HCT116 (cell line): ENCODE measurements around the gene CSAG2. TPM values are rescaled to one million over a fixed set of nuclear protein-coding genes. Genes with fewer than 3 reads are reported as not detected.

Experiments used
- ATAC-seq: fragments of 200-7000 bp; cut with Tn5 transposase; 2 replicates; pipeline ENCODE4 v1.9.1; 2020; ENCODE audit warnings: mild to moderate bottlenecking, moderate library complexity
- BruUV-seq: library from RNA; stranded (reverse); fragments of 400-500 nt; replicated peaks from 2 replicates; lab custom pipeline; 2021; lab: Mats Ljungman, UMichigan
- CTCF ChIA-PET: fragments of 300-600 bp; sonication (Branson Sonifier 250); formaldehyde crosslinking; loops from one replicate; lab custom pipeline; 2021; ENCODE audit warnings: antibody characterized with exemption; lab: Charles Lee
- POLR2A ChIA-PET: fragments of 300-600, 350-600 bp; sonication (Branson Sonifier 250); formaldehyde crosslinking; loops from one replicate; lab custom pipeline; 2021; ENCODE audit warnings: antibody characterized with exemption; lab: Charles Lee
- RAD21 ChIA-PET, 2 experiments: fragments of 300-600 bp; sonication (Branson Sonifier 250); formaldehyde crosslinking; loops; one replicate each; lab custom pipeline; 2023; ENCODE audit warnings: low total read pairs in 2 of 2; ENCODE audit not compliant: uncharacterized antibody in 2 of 2, unreplicated experiment in 2 of 2, low non-redundant PET in 1 of 2; lab: Charles Lee
- DNase-seq: peaks from one replicate; pipeline ENCODE4 v3.0.0-alpha.2; 2010; ENCODE audit warnings: low read depth, low spot score
- H2AFZ ChIP-seq: fragments of 200-600 bp; shearing (Covaris generic), sonication (generic); 2 replicates; pipeline ENCODE4 v1.6.1; 2017; ENCODE audit warnings: low read depth, mixed run types, mixed read lengths, antibody characterized with exemption, low read length; ENCODE audit not compliant: poor library complexity, severe bottlenecking
- H3K27ac ChIP-seq: 2 replicates; pipeline ENCODE4 v1.5.1; 2012; ENCODE audit warnings: low read depth, low read length
- H3K27me3 ChIP-seq: fragments of 200-600 bp; sonication (generic); 2 replicates; pipeline ENCODE4 v1.6.1; 2016; ENCODE audit warnings: mixed run types, low read length, mixed read lengths; ENCODE audit not compliant: insufficient read depth
- H3K36me3 ChIP-seq, 2 experiments: fragments of 200-500 bp in 1 of 2; fragments of 200-600 bp in 1 of 2; sonication (Bioruptor generic) in 1 of 2; sonication (generic) in 1 of 2; 2 replicates each; pipeline versions ENCODE4 v1.5.1 to v1.6.1; 2014 to 2016; ENCODE audit warnings: low read length in 2 of 2, inconsistent platforms in 1 of 2, mixed read lengths in 1 of 2, mixed run types in 1 of 2; ENCODE audit not compliant: insufficient read depth in 2 of 2, control insufficient read depth in 1 of 2
- H3K4me1 ChIP-seq, 2 experiments: fragments of 200-600 bp in 1 of 2; sonication (generic) in 1 of 2; 2 replicates each; pipeline versions ENCODE4 v1.5.1 to v1.6.1; 2012 to 2017; ENCODE audit warnings: low read length in 2 of 2, inconsistent platforms in 1 of 2, mild to moderate bottlenecking in 1 of 2, mixed read lengths in 1 of 2, mixed run types in 1 of 2, moderate library complexity in 1 of 2; ENCODE audit not compliant: insufficient read depth in 2 of 2, control insufficient read depth in 1 of 2
- H3K4me2 ChIP-seq: fragments of 200-600 bp; sonication (generic); 2 replicates; pipeline ENCODE4 v1.6.1; 2017; ENCODE audit warnings: mixed run types, low read length, mixed read lengths
- H3K4me3 ChIP-seq, 2 experiments: fragments of 200-600 bp in 1 of 2; sonication (generic) in 1 of 2; replicated peaks in 1 of 2; 2 replicates each; pipeline ENCODE4 v1.5.1; 2011 to 2016; ENCODE audit warnings: low read length in 2 of 2, control low read depth in 1 of 2, low read depth in 1 of 2, mild to moderate bottlenecking in 1 of 2, mixed read lengths in 1 of 2, mixed run types in 1 of 2
- H3K79me2 ChIP-seq: fragments of 200-600 bp; sonication (generic); 2 replicates; pipeline ENCODE4 v1.6.1; 2017; ENCODE audit warnings: mild to moderate bottlenecking, mixed run types, low read length, moderate library complexity, mixed read lengths; ENCODE audit not compliant: insufficient read depth
- H3K9ac ChIP-seq: fragments of 200-600 bp; sonication (generic); 2 replicates; pipeline ENCODE4 v1.6.1; 2016; ENCODE audit warnings: low read length, mixed read lengths
- H3K9me2 ChIP-seq: fragments of 200-600 bp; sonication (generic), shearing (Covaris generic); 2 replicates; pipeline ENCODE4 v1.6.1; 2017; ENCODE audit warnings: mixed run types, mild to moderate bottlenecking, moderate library complexity; ENCODE audit not compliant: insufficient read depth
- H3K9me3 ChIP-seq, 2 experiments: fragments of 200-500 bp in 1 of 2; fragments of 200-600 bp in 1 of 2; sonication (Bioruptor generic) in 1 of 2; sonication (generic) in 1 of 2; 2 replicates each; pipeline ENCODE4 v1.6.1; 2014 to 2017; ENCODE audit warnings: low read length in 2 of 2, mixed read lengths in 2 of 2, inconsistent platforms in 1 of 2, low read depth in 1 of 2, mild to moderate bottlenecking in 1 of 2, mixed run types in 1 of 2, moderate library complexity in 1 of 2; ENCODE audit not compliant: control insufficient read depth in 1 of 2, insufficient read depth in 1 of 2
- H4K20me1 ChIP-seq: fragments of 200-600 bp; sonication (generic), shearing (Covaris generic); 2 replicates; pipeline ENCODE4 v1.6.1; 2017; ENCODE audit warnings: mixed run types, mild to moderate bottlenecking, moderate library complexity; ENCODE audit not compliant: insufficient read depth
- CEBPB ChIP-seq: IDR thresholded peaks from 2 replicates; pipeline ENCODE4 v1.6.1; 2012; ENCODE audit warnings: low read depth
- EGR1 ChIP-seq: IDR thresholded peaks from 2 replicates; pipeline ENCODE4 v1.6.1; 2012; ENCODE audit warnings: low read depth
- EZH2 ChIP-seq: fragments of 200-600 bp; sonication (generic); IDR thresholded peaks from 2 replicates; pipeline ENCODE4 v1.6.1; 2017; ENCODE audit warnings: antibody characterized with exemption, mixed run types
- REST ChIP-seq: IDR thresholded peaks from 2 replicates; pipeline ENCODE4 v1.6.1; 2012; ENCODE audit warnings: low read depth
- SIN3A ChIP-seq: IDR thresholded peaks from 2 replicates; pipeline ENCODE4 v1.6.1; 2012; ENCODE audit warnings: low read depth
- YY1 ChIP-seq: IDR thresholded peaks from 2 replicates; pipeline ENCODE4 v1.6.1; 2011; ENCODE audit warnings: low read length, low read depth, moderate library complexity, mild to moderate bottlenecking; ENCODE audit not compliant: insufficient replicate concordance; ENCODE audit errors: extremely low read depth
- intact Hi-C: fragments of 100-400 bp; cut with micrococcal nuclease; formaldehyde crosslinking; loops from 2 replicates; pipeline ENCODE4 v1.10.0; 2022
- total RNA-seq: library from RNA; stranded (reverse); gene quantifications from one replicate; pipeline ENCODE4 v1.2.1, GENCODE V29; 2021; ENCODE audit not compliant: unreplicated experiment
- TF ChIP-seq, protein P1 (sequence below): IDR thresholded peaks from 2 replicates; pipeline ENCODE4 v1.6.1; 2012
- TF ChIP-seq, protein P2 (sequence below): IDR thresholded peaks from 2 replicates; pipeline ENCODE4 v1.6.1; 2012

Gene CSAG2
- total RNA-seq, 1 experiment from 2014 or later: not detected

- Histone ChIP-seq H3K79me2 (no peaks in the 10 kb centered on the region), H3K4me1 (no peaks in the 10 kb centered on the region), H4K20me1 (no peaks in the 10 kb centered on the region), H3K27ac (no peak within 1 kb of the TSS), H3K9ac (peak within 1 kb of the TSS; percentile 36; the same call in 1 of the 2 replicates), H3K9me2 (no peaks in the 10 kb centered on the region), H3K4me3 (peak within 1 kb of the TSS; percentile 35; a peak in 3 of 4 replicates)
- intact Hi-C loops: no loop called here
- DNase-seq: no peak
- TF ChIP-seq SIN3A (no peak), CEBPB (no peak), REST (no peak)
- TF ChIP-seq, all 23 proteins: peak for 0
- H3K27me3 ChIP-seq: no peaks in the 10 kb centered on the region
- H3K9me3 ChIP-seq: no peaks in the 10 kb centered on the region
- ChIA-PET POLR2A (no interaction called here), RAD21 (no interaction called here), CTCF (no interaction called here)
- BruUV-seq: no TSS peak
- ATAC-seq: no peak
- H3K36me3 ChIP-seq: no peaks in the 10 kb centered on the region
- no peak within 1 kb of the TSS for H3K4me2 ChIP-seq
- no peak within 1 kb of the TSS for H2AFZ ChIP-seq
Observed at GRCh38 chrX:152733261-152733975, 24.3 kb upstream of the CSAG2 start, which contains the start of the genes CSAG1 and MAGEA12. Gene CSAG1 (minus strand): TSS chrX:152733721. CDS start chrX:152732460, 1,261 bp downstream. Gene MAGEA12 (plus strand): TSS chrX:152733757. CDS start chrX:152736162, 2,405 bp downstream.

DNA sequence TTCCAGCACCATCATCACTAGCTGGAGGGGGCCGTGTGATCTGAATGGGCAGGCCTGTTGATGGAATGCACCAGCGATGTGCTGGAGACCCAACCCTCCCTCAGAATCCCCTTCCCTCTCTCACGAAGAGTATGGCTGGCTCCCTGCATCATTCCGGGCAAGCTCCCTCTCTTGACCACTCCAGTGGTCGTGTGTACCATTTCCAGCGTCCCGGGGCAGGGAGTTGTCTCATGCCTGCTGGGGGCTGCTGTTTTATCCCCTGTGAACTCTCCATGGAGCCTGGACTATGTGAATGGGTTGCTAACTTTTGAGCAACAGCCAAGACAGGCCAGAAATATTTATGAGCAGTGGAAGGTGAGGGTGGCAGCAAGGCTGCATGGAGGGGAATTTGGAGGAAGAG is 16.3 kb upstream of the CSAG2 start:
- Histone ChIP-seq H3K4me1 (no peaks in the 10 kb centered on the region), H3K9me2 (no peaks in the 10 kb centered on the region), H3K27me3 (no peaks in the 10 kb centered on the region), H3K27ac (no peak overlapping the region), H3K4me3 (no peak overlapping the region), H3K9me3 (no peaks in the 10 kb centered on the region), H3K79me2 (no peaks in the 10 kb centered on the region), H4K20me1 (no peaks in the 10 kb centered on the region), H2AFZ (no peak overlapping the region), H3K36me3 (no peaks in the 10 kb centered on the region), H3K9ac (no peak overlapping the region), H3K4me2 (no peak overlapping the region)
- DNase-seq: no peak
- TF ChIP-seq YY1 (no peak), EGR1 (no peak), EZH2 (no peak)
- TF ChIP-seq, protein P1, sequence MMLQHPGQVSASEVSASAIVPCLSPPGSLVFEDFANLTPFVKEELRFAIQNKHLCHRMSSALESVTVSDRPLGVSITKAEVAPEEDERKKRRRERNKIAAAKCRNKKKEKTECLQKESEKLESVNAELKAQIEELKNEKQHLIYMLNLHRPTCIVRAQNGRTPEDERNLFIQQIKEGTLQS: no peak
- TF ChIP-seq, protein P2, sequence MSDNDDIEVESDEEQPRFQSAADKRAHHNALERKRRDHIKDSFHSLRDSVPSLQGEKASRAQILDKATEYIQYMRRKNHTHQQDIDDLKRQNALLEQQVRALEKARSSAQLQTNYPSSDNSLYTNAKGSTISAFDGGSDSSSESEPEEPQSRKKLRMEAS: no peak
- ATAC-seq: no peak
- no TSS peak for BruUV-seq
- ChIA-PET CTCF (no interaction called here), POLR2A (no interaction called here), RAD21 (no interaction called here)
- intact Hi-C loops: no loop called here
